ENCODE measurements around the gene CAMLG.
A peak's percentile ranks its signal among the peaks of the same experiment; 100 is the strongest.

The CAMLG gene

GRCh38 chr5:134732819-134733218, 5.5 kb upstream of the CAMLG start:
- no peak for DNase-seq
- Histone ChIP-seq H3K9ac (ENCODE audit: low read length) (no peak overlapping the region), H3K27me3 (ENCODE audit: insufficient read depth, low read length) (no peaks in the 10 kb centered on the region), H2BK120ac (ENCODE audit: insufficient read depth, low read length, poor library complexity) (no peak overlapping the region), H4K12ac (ENCODE audit: low read depth, low read length) (no peak overlapping the region), H3K23ac (ENCODE audit: low read length) (no peak overlapping the region), H3K27ac (ENCODE audit: low read depth, low read length) (no peak overlapping the region), H3K14ac (ENCODE audit: low read length) (no peak overlapping the region), H2AFZ (ENCODE audit: insufficient read depth, low read length, poor library complexity) (no peak overlapping the region), H2BK12ac (ENCODE audit: low read length) (no peak overlapping the region), H3K79me1 (ENCODE audit: low read length) (no peaks in the 10 kb centered on the region), H4K91ac (ENCODE audit: low read depth, low read length) (no peak overlapping the region), H3K4me3 (ENCODE audit: low read depth, low read length) (no peak overlapping the region), H3K4me2 (ENCODE audit: low read length) (no peak overlapping the region), H3K4me1 (ENCODE audit: control insufficient read depth in 1 of 2, insufficient read depth in 2 of 2, low read length in 2 of 2) (no peaks in the 10 kb centered on the region), H2AK5ac (ENCODE audit: low read length) (no peak overlapping the region), H4K8ac (ENCODE audit: low read depth, low read length) (no peak overlapping the region), H3K18ac (ENCODE audit: low read length) (no peak overlapping the region), H3K9me3 (ENCODE audit: insufficient read depth, low read depth, low read length) (no peaks in the 10 kb centered on the region), H3K4ac (ENCODE audit: low read depth, low read length) (no peak overlapping the region), H2BK5ac (ENCODE audit: low read depth, low read length, poor library complexity) (no peak overlapping the region), H3K79me2 (ENCODE audit: control insufficient read depth, insufficient read depth, low read length, poor library complexity) (no peaks in the 10 kb centered on the region), H3K36me3 (ENCODE audit: control insufficient read depth in 1 of 2, insufficient read depth in 2 of 2, low read length in 2 of 2) (no peaks in the 10 kb centered on the region)
- no CpG with 5 or more reads among the region's 3 CpGs for WGBS (ENCODE audit: extremely low coverage, insufficient coverage, insufficient read length)

- Histone ChIP-seq H3K4me2 (ENCODE audit: low read length) (no peak overlapping the region), H4K91ac (ENCODE audit: low read depth, low read length) (no peak overlapping the region), H3K36me3 (ENCODE audit: control insufficient read depth in 1 of 2, insufficient read depth in 2 of 2, low read length in 2 of 2) (no peaks in the 10 kb centered on the region), H3K9me3 (ENCODE audit: insufficient read depth, low read depth, low read length) (no peaks in the 10 kb centered on the region), H2BK120ac (ENCODE audit: insufficient read depth, low read length, poor library complexity) (no peak overlapping the region), H2BK12ac (ENCODE audit: low read length) (no peak overlapping the region), H3K79me1 (ENCODE audit: low read length) (peaks cover 5% of the 10 kb centered on the region), H3K4me1 (ENCODE audit: control insufficient read depth in 1 of 2, insufficient read depth in 2 of 2, low read length in 2 of 2) (peaks cover 0 to 4% of the 10 kb centered on the region in 2 experiments), H2BK5ac (ENCODE audit: low read depth, low read length, poor library complexity) (no peak overlapping the region), H3K23ac (ENCODE audit: low read length) (no peak overlapping the region), H4K12ac (ENCODE audit: low read depth, low read length) (no peak overlapping the region), H3K14ac (ENCODE audit: low read length) (no peak overlapping the region), H3K27me3 (ENCODE audit: insufficient read depth, low read length) (no peaks in the 10 kb centered on the region), H3K79me2 (ENCODE audit: control insufficient read depth, insufficient read depth, low read length, poor library complexity) (peaks cover 5% of the 10 kb centered on the region), H3K18ac (ENCODE audit: low read length) (no peak overlapping the region), H2AK5ac (ENCODE audit: low read length) (no peak overlapping the region), H3K4me3 (ENCODE audit: low read depth, low read length) (no peak overlapping the region), H3K27ac (ENCODE audit: low read depth, low read length) (no peak overlapping the region), H3K4ac (ENCODE audit: low read depth, low read length) (no peak overlapping the region), H3K9ac (ENCODE audit: low read length) (no peak overlapping the region), H4K8ac (ENCODE audit: low read depth, low read length) (no peak overlapping the region), H2AFZ (ENCODE audit: insufficient read depth, low read length, poor library complexity) (no peak overlapping the region)
- no CpG with 5 or more reads among the region's 4 CpGs for WGBS (ENCODE audit: extremely low coverage, insufficient coverage, insufficient read length)
- DNase-seq, result no peak
Observed at GRCh38 chr5:134735243-134735642, 3.1 kb upstream of the CAMLG start.

GRCh38 chr5:134736173-134736812, 2.1 kb upstream of the CAMLG start:
- Histone ChIP-seq H2BK120ac (ENCODE audit: insufficient read depth, low read length, poor library complexity) (no peak overlapping the region), H3K23ac (ENCODE audit: low read length) (no peak overlapping the region), H3K18ac (ENCODE audit: low read length) (no peak overlapping the region), H3K9ac (ENCODE audit: low read length) (no peak overlapping the region), H3K4ac (ENCODE audit: low read depth, low read length) (no peak overlapping the region), H2BK12ac (ENCODE audit: low read length) (no peak overlapping the region), H3K9me3 (ENCODE audit: insufficient read depth, low read depth, low read length) (no peaks in the 10 kb centered on the region), H2BK5ac (ENCODE audit: low read depth, low read length, poor library complexity) (no peak overlapping the region), H3K79me2 (ENCODE audit: control insufficient read depth, insufficient read depth, low read length, poor library complexity) (peaks cover 5% of the 10 kb centered on the region), H3K14ac (ENCODE audit: low read length) (no peak overlapping the region), H4K8ac (ENCODE audit: low read depth, low read length) (no peak overlapping the region), H4K12ac (ENCODE audit: low read depth, low read length) (no peak overlapping the region), H2AK5ac (ENCODE audit: low read length) (no peak overlapping the region), H3K4me1 (ENCODE audit: control insufficient read depth in 1 of 2, insufficient read depth in 2 of 2, low read length in 2 of 2) (peaks cover 0 to 4% of the 10 kb centered on the region in 2 experiments), H4K91ac (ENCODE audit: low read depth, low read length) (no peak overlapping the region), H3K27me3 (ENCODE audit: insufficient read depth, low read length) (no peaks in the 10 kb centered on the region), H3K4me3 (ENCODE audit: low read depth, low read length) (no peak overlapping the region), H3K36me3 (ENCODE audit: control insufficient read depth in 1 of 2, insufficient read depth in 2 of 2, low read length in 2 of 2) (peaks cover 3% of the 10 kb centered on the region in 2 experiments), H3K4me2 (ENCODE audit: low read length) (no peak overlapping the region), H2AFZ (ENCODE audit: insufficient read depth, low read length, poor library complexity) (no peak overlapping the region), H3K79me1 (ENCODE audit: low read length) (peaks cover 5% of the 10 kb centered on the region), H3K27ac (ENCODE audit: low read depth, low read length) (no peak overlapping the region)
- DNase-seq, result no peak
- WGBS (ENCODE audit: extremely low coverage, insufficient coverage, insufficient read length), result no CpG with 5 or more reads among the region's 2 CpGs

GRCh38 chr5:134738963-134739661, 764 bp downstream of the CAMLG start:
- peak overlapping the region; percentile 42 for H4K91ac ChIP-seq (ENCODE audit: low read depth, low read length)
- H2BK5ac ChIP-seq (ENCODE audit: low read depth, low read length, poor library complexity), result no peak overlapping the region
- no peak overlapping the region for H3K23ac ChIP-seq (ENCODE audit: low read length)
- DNase-seq, result peak; percentile 46 to 71
- H3K27me3 ChIP-seq (ENCODE audit: insufficient read depth, low read length), result no peaks in the 10 kb centered on the region
- H2AK5ac ChIP-seq (ENCODE audit: low read length), result no peak overlapping the region
- H4K8ac ChIP-seq (ENCODE audit: low read depth, low read length), result peak overlapping the region; percentile 89
- H4K12ac ChIP-seq (ENCODE audit: low read depth, low read length), result no peak overlapping the region
- peak overlapping the region; percentile 85 for H3K18ac ChIP-seq (ENCODE audit: low read length)
- H3K79me1 ChIP-seq (ENCODE audit: low read length), result peaks cover 5% of the 10 kb centered on the region
- H3K4me1 ChIP-seq (ENCODE audit: control insufficient read depth in 1 of 2, insufficient read depth in 2 of 2, low read length in 2 of 2), result peaks cover 0 to 4% of the 10 kb centered on the region in 2 experiments
- no peak overlapping the region for H3K27ac ChIP-seq (ENCODE audit: low read depth, low read length)
- peak overlapping the region; percentile 52 for H3K14ac ChIP-seq (ENCODE audit: low read length)
- H3K79me2 ChIP-seq (ENCODE audit: control insufficient read depth, insufficient read depth, low read length, poor library complexity), result peaks cover 5% of the 10 kb centered on the region
- no peak overlapping the region for H2BK12ac ChIP-seq (ENCODE audit: low read length)
- peak overlapping the region; percentile 14 for H3K9ac ChIP-seq (ENCODE audit: low read length)
- peak overlapping the region; percentile 7 for H2BK120ac ChIP-seq (ENCODE audit: insufficient read depth, low read length, poor library complexity)
- H3K9me3 ChIP-seq (ENCODE audit: insufficient read depth, low read depth, low read length), result no peaks in the 10 kb centered on the region
- H2AFZ ChIP-seq (ENCODE audit: insufficient read depth, low read length, poor library complexity), result peak overlapping the region; percentile 89
- H3K4ac ChIP-seq (ENCODE audit: low read depth, low read length), result peak overlapping the region; percentile 57
- H3K4me3 ChIP-seq (ENCODE audit: low read depth, low read length), result peak overlapping the region; percentile 87
- peak overlapping the region; percentile 82 for H3K4me2 ChIP-seq (ENCODE audit: low read length)
- WGBS (ENCODE audit: extremely low coverage, insufficient coverage, insufficient read length), result no CpG with 5 or more reads among the region's 21 CpGs
- H3K36me3 ChIP-seq (ENCODE audit: control insufficient read depth in 1 of 2, insufficient read depth in 2 of 2, low read length in 2 of 2), result peaks cover 5 to 8% of the 10 kb centered on the region in 2 experiments
